AG04450 (cell line): ENCODE measurements around the gene PSMD3. TPM values are rescaled to one million over a fixed set of nuclear protein-coding genes. Genes with fewer than 3 reads are reported as not detected.

Experiments used
- CTCF ChIA-PET: fragments of 300-600, 350-600 bp; formaldehyde crosslinking; extraction: SDS; loops from one replicate; lab custom pipeline; 2022; ENCODE audit warnings: antibody characterized with exemption, inconsistent platforms; lab: Charles Lee
- POLR2A ChIA-PET: fragments of 350-600 bp; formaldehyde crosslinking; extraction: SDS; loops from one replicate; lab custom pipeline; 2021; ENCODE audit warnings: antibody characterized with exemption, inconsistent platforms; lab: Yijun Ruan, JAX
- DNase-seq: peaks from one replicate; pipeline ENCODE4 v3.0.0-alpha.2; 2011; ENCODE audit warnings: low read depth, low spot score
- H3K27ac ChIP-seq: one replicate; pipeline ENCODE4 v1.5.1; 2012; ENCODE audit warnings: low read depth, low read length, control low read depth
- H3K27me3 ChIP-seq: one replicate; pipeline ENCODE4 v1.6.0; 2012; ENCODE audit warnings: low read length; ENCODE audit not compliant: control insufficient read depth, insufficient read depth
- H3K4me3 ChIP-seq: 2 replicates; pipeline ENCODE4 v1.5.1; 2011; ENCODE audit warnings: mild to moderate bottlenecking, low read depth, low read length, control low read depth
- H3K9me3 ChIP-seq: 2 replicates; pipeline ENCODE4 v1.5.1; 2012; ENCODE audit warnings: low read length; ENCODE audit not compliant: control insufficient read depth, insufficient read depth
- CTCF ChIP-seq: IDR thresholded peaks from 2 replicates; pipeline ENCODE4 v1.5.1; 2011; ENCODE audit warnings: low read depth, low read length, control low read depth, inconsistent platforms
- polyA plus RNA-seq: library from polyadenylated mRNA; depleted of rRNA; stranded (reverse); fragments of >200 nt; gene quantifications from 2 replicates; pipeline ENCODE4 v1.2.3, GENCODE V29; 2011

The PSMD3 gene
- polyA plus RNA-seq, 1 experiment = 62.6 TPM

- no peak for DNase-seq
These were observed 24.8 kb upstream of the PSMD3 start for GRCh38 chr17:39955726-39956225.

DNA sequence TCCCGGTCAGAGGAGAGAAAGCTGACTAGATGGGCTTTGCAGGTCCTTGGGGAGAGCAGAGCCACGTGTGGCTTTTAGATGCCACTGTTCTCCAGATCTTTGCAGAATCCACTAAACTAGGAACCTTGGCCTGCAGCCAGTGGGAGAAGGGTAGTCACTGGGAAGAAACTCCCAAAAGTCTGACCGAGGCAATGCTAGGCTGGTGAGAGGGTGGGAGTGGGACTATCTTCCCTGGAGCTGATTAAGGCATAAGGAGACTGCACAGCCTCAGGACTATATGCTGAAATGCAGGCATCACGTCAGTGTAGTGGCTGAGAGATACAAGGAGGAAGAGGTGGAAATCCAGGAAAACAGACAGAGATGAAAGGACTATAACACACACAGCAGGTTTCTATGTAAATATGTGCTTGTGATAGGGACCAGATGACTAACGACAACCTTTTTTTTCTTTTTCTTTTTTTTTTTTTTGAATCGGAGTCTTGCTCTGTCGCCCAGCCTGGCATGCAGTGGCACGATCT is 20.0 kb upstream of the PSMD3 start:
- ChIA-PET POLR2A (interaction anchor here (0.7 kb wide), 2 partner anchors 15 to 329 kb away, joined by 7 read pairs; no protein-coding TSS in a partner anchor), CTCF (interaction anchor here (6.0 kb wide), 1 partner anchor 20 kb away, joined by 64 read pairs; the partner anchor contains the start of gene PSMD3)
- Histone ChIP-seq H3K27ac (no peak overlapping the region), H3K4me3 (no peak overlapping the region), H3K27me3 (peaks cover 3% of the 10 kb centered on the region), H3K9me3 (no peaks in the 10 kb centered on the region; the same call in 1 of the 2 replicates)
- DNase-seq = no peak
- TF ChIP-seq CTCF = no peak

More at GRCh38 chr17:39955726-39956225, 24.8 kb upstream of the PSMD3 start:
- H3K9me3 ChIP-seq = no peaks in the 10 kb centered on the region
- ChIA-PET CTCF (interaction anchor here (1.6 to 6.0 kb wide), 2 partner anchors 25 kb away, joined by 10 to 64 read pairs; partner anchors contain the start of gene PSMD3), POLR2A (interaction anchor here (2.9 kb wide), 1 partner anchor 25 kb away, joined by 13 read pairs; the partner anchor contains the start of gene PSMD3)
- no peak for TF ChIP-seq CTCF
- H3K27me3 ChIP-seq = peaks cover 10% of the 10 kb centered on the region
- no peak overlapping the region for H3K27ac ChIP-seq
- no peak overlapping the region for H3K4me3 ChIP-seq

- no peak for TF ChIP-seq CTCF
- no peak within 1 kb of the TSS for H3K27ac ChIP-seq
- CTCF ChIA-PET = no interaction called here
- POLR2A ChIA-PET = interaction anchor here (0.5 kb wide), 1 partner anchor 1136 kb away, joined by 4 read pairs; no protein-coding TSS in a partner anchor
- no peaks in the 10 kb centered on the region; the same call in 1 of the 2 replicates for H3K9me3 ChIP-seq
- no peak for DNase-seq
- no peak within 1 kb of the TSS for H3K4me3 ChIP-seq
- peaks cover 9% of the 10 kb centered on the region for H3K27me3 ChIP-seq
These were observed 17.9 kb upstream of the PSMD3 start, which contains the start of gene GSDMA for GRCh38 chr17:39962642-39963220. Gene GSDMA, plus strand, starts transcription at chr17:39963004. Its CDS starts 2,684 bp downstream, at chr17:39965688.

DNA sequence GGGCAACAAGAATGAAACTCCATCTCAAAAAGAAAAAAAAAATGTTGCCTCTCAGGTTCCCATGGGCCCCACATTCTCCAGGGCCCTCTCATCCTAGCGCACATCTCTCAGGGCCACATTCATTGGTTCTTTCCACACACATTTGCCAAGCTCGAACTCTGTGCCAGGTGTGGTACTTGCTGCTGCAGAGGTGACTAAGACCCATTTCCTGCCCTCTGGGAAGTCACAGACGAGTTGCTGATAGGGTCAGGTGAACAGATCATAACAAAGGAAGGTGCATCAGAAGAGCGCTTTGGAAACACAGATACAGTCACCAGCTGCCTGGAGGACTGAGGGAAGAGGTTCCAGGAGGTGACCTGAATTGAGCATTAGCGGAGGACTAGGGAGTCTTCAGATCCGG is 16.8 kb upstream of the PSMD3 start:
- H3K27ac ChIP-seq = no peak overlapping the region
- H3K9me3 ChIP-seq = no peaks in the 10 kb centered on the region; the same call in 1 of the 2 replicates
- no peak for TF ChIP-seq CTCF
- no peak for DNase-seq
- no peak overlapping the region for H3K4me3 ChIP-seq
- H3K27me3 ChIP-seq = peaks cover 7% of the 10 kb centered on the region
- ChIA-PET CTCF (interaction anchor here (1.5 kb wide), 1 partner anchor 18 kb away, joined by 3 read pairs; no protein-coding TSS in a partner anchor), POLR2A (no interaction called here)
